ENCODE data around the gene TMEM208.

The TMEM208 gene

DNA sequence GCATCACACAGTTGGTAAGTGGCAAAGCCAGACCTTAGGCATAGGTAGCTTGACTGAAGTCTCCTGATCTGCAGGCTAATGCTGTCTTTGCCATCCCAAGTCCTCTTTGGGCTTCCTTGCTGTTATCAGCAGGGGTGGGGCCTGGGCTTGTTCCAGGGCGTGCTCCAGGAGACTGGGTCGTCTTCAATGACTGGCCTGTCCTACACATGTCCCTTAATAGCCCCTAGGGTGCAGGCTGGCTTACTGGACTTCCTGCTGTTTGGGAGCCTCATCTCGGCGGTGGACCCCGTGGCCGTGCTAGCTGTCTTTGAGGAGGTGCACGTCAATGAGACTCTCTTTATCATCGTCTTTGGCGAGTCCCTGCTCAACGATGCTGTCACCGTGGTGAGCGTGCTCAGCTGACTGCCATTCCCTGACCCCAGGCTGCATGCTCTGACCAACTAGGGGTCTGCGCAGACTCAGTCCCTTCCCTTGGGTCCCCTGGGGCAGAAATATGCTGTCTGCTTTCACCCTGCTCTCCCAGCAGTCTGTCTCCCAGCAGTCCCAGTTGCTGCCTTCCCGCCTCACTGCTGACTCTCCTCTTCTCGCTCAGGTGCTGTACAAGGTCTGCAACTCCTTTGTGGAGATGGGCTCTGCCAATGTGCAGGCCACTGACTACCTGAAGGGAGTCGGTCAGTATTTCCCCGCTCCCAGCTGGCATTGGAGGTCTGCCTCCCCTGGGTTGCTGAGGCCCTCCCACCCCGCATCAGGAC is 28.0 kb downstream of the TMEM208 start:
- no peak for DNase-seq

DNA sequence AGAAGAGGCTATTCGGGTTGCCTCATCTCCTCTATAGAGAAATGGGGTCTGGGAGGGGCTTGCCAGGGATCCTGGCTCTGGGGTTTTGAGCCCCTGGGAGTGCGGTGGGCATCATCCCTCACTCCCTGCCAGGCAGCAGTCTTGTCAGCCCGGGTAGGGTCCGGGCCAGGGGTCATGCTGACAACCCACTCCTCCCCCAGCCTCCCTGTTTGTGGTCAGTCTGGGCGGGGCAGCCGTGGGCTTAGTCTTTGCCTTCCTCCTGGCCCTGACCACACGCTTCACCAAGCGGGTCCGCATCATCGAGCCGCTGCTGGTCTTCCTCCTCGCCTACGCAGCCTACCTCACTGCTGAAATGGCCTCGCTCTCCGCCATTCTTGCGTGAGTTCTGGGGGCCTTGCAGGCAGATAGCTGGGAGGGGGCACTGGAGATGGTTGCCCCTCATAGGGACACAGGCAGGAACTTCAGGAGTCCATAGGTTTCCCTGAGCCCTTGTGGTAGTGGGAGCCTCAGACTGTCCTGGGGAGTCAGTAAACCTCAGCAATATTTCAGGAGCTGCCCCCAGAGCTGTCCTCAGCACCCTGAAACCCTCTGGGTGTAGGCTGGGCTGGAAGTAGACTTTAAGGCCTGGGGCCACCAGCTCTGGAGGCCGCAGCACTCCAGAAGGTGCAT is 28.8 kb downstream of the TMEM208 start:
- no peak for DNase-seq

DNA sequence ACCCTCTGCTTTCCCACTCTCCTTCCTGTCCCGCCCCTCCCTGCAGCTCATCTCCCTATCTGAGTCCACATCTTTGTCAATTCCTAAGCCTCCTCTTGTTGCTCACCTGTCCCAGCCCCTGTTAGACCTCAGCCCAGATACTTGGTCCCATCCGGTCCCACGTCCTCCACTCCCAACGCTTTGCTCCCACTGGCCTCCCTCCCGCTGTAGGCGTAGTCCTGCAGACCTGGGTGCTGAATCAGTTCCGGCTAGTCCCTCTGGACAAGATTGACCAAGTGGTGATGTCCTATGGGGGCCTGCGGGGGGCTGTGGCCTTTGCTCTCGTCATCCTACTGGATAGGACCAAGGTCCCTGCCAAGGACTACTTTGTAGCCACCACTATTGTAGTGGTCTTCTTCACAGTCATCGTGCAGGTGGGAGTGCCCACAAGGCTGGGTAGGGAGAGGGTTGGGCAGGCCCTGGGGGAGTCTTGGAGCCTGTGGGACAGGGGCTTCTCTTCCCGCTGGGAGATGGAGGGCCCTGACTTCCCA is 29.8 kb downstream of the TMEM208 start:
- DNase-seq: no peak

DNA sequence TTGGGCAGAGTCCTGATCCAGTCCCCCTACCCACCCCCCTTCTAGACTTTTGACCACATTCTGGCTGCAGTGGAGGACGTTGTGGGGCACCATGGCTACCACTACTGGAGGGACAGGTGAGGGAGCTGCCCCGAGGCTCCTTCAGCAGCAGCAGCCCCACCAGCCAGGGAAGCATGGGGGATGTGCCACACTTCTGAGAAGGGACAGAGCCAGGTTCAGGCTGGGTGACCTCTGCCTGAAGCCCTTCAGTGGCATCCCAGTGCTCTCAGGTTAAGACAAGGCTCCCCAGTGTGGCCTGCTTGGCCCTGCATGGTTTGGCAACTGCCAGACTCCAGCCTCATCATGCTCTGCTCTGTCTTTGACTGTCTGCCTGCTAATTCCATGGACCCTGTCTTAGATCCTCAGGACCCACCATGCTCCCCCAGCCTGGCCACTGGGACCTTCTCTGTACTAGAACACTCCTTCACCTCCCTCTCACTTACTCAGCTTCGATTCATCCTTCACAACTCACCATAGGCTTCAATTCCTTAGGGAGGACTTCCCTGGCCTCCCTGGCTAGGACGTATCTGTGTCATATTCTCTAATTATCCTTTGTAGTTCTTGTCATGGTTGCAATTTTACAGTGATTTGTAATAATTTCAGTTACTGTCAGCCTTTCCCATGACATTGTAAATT is 30.7 kb downstream of the TMEM208 start:
- DNase-seq: no peak

DNA sequence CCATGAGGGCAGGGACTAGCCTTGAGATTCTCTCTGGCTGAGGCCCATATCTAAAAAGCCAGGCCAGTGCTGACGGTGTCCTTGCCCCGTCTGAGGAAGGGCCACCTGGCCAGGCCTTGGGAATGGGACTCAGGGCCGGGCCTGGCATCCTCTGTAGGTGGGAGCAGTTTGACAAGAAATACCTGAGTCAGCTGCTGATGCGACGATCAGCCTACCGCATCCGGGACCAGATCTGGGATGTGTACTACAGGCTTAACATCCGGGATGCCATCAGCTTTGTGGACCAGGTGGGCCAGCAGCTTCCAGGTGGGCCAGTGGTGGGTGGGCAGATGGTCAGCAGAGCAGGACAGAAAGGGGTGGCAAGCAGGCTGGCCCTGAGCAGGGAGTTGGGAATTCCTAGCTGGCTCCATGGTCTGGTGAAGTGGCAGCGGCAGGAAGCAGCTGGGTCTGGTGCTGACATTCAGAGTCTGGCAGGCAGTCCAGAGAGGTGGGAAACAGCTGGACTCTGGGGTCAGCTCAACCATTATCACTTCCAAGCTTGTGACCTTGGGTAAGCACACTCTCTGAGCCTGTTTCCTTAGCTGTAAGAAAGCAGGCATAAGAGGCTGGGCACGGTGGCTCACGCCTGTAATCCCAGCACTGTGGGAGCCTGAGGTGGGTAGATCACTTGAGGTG is 31.4 kb downstream of the TMEM208 start:
- DNase-seq: no peak

DNA sequence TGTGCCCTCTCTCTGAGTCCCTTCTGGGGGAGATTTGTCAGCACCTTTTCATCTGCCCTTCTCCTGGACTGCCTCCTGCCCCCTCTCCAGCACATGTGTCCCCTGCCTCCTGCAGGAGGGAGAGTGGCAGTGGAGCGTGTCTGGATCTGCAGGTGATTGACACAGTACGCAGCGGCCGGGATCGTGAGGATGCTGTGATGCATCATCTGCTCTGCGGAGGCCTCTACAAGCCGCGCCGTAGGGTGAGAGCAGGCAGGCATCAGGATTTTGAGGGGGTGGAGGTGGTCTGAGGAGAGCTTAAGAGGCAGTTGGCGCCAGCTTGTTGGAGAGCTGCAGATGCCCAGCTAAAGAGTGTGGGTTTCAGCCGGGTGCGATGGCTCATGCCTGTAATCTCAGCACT is 32.8 kb downstream of the TMEM208 start:
- no peak for DNase-seq

DNA sequence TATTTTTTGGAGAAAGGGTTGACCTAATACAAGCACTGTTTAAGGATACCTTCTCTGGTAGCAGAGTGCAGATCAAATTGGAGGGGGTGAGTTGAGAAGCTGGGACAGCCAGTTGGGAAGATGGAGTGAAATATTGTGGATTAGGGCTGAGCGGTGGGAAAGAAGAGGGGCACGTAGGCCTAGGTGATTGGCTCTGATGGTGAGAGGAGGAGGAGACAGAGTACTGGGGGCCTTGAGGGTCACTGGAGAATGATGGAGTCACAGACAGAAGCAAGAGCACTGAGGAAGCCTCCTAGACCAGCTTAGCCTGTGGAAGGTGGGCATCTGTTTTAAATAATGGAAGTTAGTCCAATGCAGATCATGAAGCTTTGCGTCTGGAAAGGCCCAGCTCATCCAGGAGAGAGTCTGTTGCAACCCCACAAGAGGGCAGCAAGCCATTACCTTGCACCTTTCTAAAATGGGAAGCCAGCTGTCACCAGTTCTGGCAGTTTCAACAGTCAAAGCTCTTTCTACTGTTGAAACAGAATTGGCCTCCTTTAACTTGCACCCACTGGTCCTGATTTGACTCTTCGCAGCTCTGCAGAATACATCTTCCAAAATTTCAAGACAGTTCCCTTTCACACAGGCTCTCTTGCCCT is 33.6 kb downstream of the TMEM208 start:
- no peak for DNase-seq

DNA sequence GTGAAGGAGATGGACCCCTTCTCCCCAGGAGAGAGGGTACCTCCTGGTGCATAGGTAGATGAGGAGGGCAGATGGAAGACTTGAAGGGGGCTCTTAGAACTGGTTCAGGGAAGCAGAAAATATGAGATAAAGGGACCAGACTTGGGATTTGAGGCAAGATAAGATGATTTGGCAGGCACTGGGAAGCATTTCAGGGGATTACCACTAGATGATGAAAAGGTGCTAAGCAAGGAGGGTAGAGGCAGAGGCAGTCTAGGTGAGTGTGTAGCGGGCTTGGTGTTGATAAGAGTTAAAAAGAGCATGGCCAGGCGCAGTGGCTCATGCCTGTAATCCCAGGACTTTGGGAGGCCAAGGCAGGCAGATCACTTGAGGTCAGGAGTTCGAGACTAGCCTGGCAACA is 36.3 kb downstream of the TMEM208 start:
- DNase-seq: no peak

DNA sequence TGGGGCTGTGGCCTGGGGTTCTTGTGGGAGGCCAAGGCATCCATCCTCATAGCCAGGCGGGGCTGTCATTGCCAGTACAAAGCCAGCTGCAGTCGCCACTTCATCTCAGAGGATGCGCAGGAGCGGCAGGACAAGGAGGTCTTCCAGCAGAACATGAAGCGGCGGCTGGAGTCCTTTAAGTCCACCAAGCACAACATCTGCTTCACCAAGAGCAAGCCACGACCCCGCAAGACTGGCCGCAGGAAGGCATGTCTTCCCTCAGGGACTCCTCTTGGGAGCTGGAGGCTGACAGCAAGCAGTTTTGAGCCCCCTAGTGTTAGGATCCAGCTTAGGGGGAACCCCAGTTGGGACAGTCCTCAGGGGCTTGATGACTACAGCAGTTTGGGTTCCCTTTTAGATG is 37.3 kb downstream of the TMEM208 start:
- no peak for DNase-seq

DNA sequence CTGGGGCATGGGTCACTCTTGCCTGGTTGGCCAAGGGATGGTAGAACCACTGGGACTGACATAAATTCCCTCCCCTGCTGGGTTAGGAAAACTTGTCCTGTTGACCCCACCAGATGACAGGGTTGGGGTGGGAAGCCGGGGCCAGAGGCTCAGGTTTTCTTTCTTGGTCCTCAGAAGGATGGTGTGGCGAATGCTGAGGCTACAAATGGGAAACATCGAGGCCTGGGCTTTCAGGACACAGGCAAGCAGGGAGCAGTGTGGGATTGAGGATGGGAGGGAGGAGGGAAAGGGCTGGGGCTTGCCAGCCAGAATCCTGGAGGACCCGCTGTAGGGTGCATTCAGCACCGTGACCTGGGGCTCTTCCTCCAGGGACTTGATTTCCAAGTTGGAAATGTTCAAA is 37.9 kb downstream of the TMEM208 start:
- no peak for DNase-seq

DNA sequence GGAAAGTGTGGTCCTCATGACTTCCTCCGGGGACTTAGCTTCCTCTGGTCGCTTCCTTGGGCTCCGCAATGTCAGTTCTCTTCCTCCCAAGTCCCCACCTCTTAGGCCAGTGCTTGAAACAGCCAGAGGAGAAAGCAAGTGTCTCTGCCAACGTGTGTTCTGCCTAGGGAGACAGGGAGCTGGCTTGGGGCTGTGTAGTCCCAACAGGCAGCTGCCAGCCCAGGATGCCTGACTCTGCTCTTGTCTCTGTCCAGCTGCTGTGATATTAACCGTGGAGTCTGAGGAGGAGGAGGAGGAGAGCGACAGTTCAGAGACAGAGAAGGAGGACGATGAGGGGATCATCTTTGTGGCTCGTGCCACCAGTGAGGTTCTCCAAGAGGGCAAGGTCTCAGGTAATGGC is 38.9 kb downstream of the TMEM208 start:
- no peak for DNase-seq

DNA sequence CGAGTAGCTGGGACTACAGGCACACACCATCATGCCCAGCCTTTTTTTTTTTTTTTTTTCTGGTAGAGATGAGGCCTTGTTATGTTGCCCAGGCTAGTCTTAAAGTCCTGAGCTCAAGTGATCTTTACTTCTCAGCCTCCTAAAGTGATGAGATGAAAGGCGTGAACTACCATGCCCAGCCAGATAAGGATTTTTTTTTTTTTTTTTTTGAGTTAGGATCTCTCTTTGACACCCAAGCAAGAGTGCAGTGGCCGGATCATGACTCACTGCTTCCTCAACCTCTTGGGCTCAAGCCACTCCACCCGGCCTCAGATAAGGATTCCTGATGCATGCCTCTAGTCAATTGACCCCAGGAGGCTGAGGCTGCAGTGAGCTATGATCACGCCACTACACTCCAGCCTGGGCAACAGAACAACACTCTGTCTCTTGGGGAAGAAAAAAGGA is 41.2 kb downstream of the TMEM208 start:
- no peak for DNase-seq

DNA sequence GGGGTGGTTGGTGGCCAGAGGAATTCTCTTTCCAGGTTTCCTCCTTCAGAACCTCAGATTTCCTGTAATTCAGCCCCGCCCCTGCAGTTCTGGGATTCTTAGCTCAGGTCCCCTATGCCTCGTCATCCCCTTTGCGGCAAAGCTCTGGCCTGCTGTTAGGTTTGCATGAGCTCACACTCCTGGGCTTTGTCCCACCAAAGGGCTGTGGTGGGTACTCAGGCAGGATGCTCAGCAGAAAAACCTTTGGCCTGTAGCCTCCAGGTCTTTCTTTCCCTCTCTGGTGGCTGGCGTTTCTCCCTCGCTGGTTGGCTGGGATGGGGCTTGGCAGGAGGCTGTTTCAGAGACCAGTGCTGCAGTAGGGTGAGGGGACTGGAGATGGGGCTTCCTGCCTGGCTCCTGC is 42.8 kb downstream of the TMEM208 start:
- DNase-seq: no peak

DNA sequence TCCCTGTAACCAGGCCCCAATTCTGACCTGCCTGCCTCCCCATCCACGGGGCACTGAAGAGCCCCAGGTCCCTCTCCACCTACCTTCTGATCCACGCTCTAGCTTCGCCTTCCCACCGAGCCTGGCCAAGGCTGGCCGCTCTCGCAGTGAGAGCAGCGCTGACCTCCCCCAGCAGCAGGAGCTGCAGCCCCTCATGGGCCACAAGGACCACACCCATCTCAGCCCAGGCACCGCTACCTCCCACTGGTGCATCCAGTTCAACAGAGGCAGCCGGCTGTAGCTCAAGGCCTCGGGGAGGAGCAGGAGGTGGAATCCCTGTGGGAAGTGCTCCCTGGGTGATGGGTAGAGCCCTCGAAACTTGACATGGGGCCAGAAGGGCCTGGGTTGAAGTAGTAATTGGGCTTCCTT is 44.0 kb downstream of the TMEM208 start:
- DNase-seq: no peak

DNA sequence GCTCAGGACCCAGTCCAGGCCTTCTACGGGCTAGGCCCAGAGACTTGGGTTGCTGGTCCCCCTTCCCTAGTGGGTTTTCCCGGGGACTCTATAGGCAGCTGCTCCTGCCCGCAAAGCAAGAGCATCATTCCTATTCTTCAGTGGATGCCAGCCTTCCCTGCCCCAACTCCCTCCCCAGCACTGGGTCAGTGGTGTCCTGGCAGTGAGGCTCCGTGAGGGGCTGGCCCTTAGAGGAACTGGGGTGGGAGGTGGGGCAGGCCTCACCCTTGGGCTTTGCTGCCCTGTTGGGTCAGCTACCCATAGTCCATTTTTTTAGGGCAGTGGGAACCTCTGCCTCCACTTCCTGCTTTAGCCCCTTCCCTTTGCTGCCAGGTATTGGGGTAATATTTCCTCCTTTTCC is 44.5 kb downstream of the TMEM208 start:
- no peak for DNase-seq

DNA sequence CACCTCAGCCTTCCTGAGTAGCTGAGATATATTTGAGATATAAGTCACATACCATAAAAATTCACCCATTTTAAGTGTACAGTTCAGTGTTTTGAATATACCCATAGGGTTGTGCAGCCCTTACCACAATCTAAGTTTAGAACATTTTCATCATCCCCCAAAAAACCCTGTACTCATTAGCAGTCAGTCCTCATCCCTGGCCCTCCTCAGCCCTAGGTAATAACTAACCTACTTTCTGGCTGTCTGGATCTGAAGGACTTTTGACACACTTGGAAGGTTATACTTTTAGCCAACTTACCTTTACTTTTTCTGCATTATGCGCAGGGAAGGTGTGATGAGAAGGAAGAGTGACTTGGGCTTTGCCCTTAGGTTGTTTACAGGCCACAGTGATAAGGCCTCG is 48.4 kb downstream of the TMEM208 start:
- no peak for DNase-seq

DNA sequence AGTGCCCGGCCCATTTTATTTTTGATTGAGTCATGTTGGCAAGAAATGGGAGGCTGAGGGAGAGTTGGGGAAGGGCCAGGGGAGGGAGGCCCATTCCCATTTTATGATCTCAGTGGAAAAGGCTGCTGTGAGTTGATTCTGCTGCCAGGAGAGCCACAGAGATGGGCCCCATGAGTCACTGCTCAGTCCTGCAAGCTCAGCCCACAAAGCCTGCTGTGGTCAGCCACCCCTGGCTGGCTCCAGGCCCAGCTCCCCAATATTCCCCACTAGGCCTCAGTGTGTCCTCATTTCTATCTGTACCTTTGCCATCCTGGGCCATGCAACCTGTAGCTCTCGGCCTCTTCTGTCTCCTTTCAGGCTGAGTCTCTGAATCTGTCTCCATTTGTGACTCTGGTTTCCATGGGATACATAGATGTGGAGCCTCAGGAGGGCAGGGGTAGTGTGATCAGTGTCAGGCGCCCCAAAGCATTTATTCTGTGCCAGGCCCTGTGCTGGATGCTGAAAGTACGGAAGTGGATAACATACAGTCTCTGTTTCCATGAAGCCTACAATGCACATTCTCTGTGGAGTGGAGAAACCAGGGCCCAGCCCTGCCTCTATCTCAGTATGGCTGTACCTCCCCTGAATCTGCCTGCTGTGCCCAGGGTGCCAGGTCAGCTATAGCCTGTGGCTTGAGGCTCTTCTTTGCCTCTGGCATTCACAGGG is 50.5 kb downstream of the TMEM208 start:
- no peak for DNase-seq

DNA sequence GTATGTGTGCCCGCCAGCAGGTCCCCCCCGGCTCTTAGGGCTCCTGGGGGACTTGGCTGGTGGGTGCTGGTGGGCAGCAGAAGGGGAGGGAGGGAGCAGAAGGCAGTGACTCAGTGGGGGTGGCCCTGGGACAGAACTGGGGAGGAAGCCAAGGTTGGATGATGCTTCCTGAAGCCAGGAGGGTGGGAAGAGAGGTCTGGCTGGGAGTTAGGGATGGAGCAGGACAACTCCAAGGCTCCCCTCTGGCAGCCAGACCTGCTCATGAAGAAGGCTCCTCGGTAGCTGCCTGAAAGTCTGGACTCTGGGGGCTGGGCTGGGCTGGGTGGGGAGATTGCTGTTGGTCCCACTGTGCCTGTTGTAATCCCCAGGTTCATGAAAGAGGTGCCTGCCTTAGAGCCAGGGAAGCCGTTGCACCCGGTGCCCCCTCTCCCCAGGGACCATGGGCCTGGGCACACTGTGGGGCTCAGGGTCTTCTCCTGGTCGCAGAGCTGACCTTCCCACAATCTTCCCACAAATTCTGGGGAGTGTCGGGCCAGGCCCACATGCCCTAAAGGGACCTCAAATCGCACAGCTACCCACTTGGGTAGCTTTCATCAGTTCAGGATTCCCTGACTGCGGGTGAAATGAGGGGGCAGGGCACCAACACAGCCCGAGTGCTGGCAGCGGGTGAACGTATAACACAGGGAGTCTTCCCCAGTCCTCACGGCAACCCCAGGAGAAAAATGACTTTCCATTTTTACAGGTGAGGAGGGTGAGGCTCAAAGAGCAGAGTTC is 51.3 kb downstream of the TMEM208 start:
- peak; percentile 38 for DNase-seq
